Measurements from ENCODE around the gene PRG2.

Gene PRG2

GRCh38 chr11:57359896-57360690 is 30.4 kb downstream of the PRG2 start:
- no peak for DNase-seq (ENCODE audit: low read depth)

GRCh38 chr11:57359396-57359795 is 31.1 kb downstream of the PRG2 start:
- TF ChIP-seq MAX (IDR thresholded peaks at IDR 0.05; ENCODE audit: low read depth, low read length) (no peak), MYC (IDR thresholded peaks at IDR 0.05; ENCODE audit: low read depth, low read length) (no peak), POLR2A (IDR thresholded peaks at IDR 0.05; ENCODE audit: extremely low read depth, insufficient read length) (no peak), CTCF (IDR thresholded peaks at IDR 0.05; ENCODE audit: low read depth, low read length) (no peak)
- DNase-seq (ENCODE audit: low read depth), result no peak
- no peak overlapping the region for H3K4me3 ChIP-seq (ENCODE audit: low read depth, low read length)

More at GRCh38 chr11:57359896-57360690, 30.4 kb downstream of the PRG2 start:
- TF ChIP-seq MYC (IDR thresholded peaks at IDR 0.05; ENCODE audit: low read depth, low read length), result no peak
- TF ChIP-seq CTCF (IDR thresholded peaks at IDR 0.05; ENCODE audit: low read depth, low read length), result no peak
- no peak for TF ChIP-seq MAX (IDR thresholded peaks at IDR 0.05; ENCODE audit: low read depth, low read length)
- TF ChIP-seq POLR2A (IDR thresholded peaks at IDR 0.05; ENCODE audit: extremely low read depth, insufficient read length), result no peak
- H3K4me3 ChIP-seq (ENCODE audit: low read depth, low read length), result no peak overlapping the region

GRCh38 chr11:57358991-57359390 is 31.5 kb downstream of the PRG2 start:
- no peak for DNase-seq (ENCODE audit: low read depth)
- H3K4me3 ChIP-seq (ENCODE audit: low read depth, low read length), result no peak overlapping the region
- TF ChIP-seq MAX (IDR thresholded peaks at IDR 0.05; ENCODE audit: low read depth, low read length), result no peak
- TF ChIP-seq POLR2A (IDR thresholded peaks at IDR 0.05; ENCODE audit: extremely low read depth, insufficient read length), result no peak
- no peak for TF ChIP-seq CTCF (IDR thresholded peaks at IDR 0.05; ENCODE audit: low read depth, low read length)
- TF ChIP-seq MYC (IDR thresholded peaks at IDR 0.05; ENCODE audit: low read depth, low read length), result no peak

GRCh38 chr11:57358543-57358961 is 31.9 kb downstream of the PRG2 start:
- H3K4me3 ChIP-seq (ENCODE audit: low read depth, low read length), result no peak overlapping the region
- TF ChIP-seq POLR2A (IDR thresholded peaks at IDR 0.05; ENCODE audit: extremely low read depth, insufficient read length) (no peak), MYC (IDR thresholded peaks at IDR 0.05; ENCODE audit: low read depth, low read length) (no peak), CTCF (IDR thresholded peaks at IDR 0.05; ENCODE audit: low read depth, low read length) (no peak), MAX (IDR thresholded peaks at IDR 0.05; ENCODE audit: low read depth, low read length) (no peak)
- DNase-seq (ENCODE audit: low read depth), result no peak

- TF ChIP-seq CTCF (IDR thresholded peaks at IDR 0.05; ENCODE audit: low read depth, low read length) (no peak), POLR2A (IDR thresholded peaks at IDR 0.05; ENCODE audit: extremely low read depth, insufficient read length) (no peak), MYC (IDR thresholded peaks at IDR 0.05; ENCODE audit: low read depth, low read length) (no peak), MAX (IDR thresholded peaks at IDR 0.05; ENCODE audit: low read depth, low read length) (no peak)
- DNase-seq (ENCODE audit: low read depth), result no peak
- no peak overlapping the region for H3K4me3 ChIP-seq (ENCODE audit: low read depth, low read length)
Measured at GRCh38 chr11:57357856-57358255, 32.6 kb downstream of the PRG2 start.

Measured in NB4 (cell line).